GM19397 (cell line): ENCODE data around the gene SIRPG.
"Not testable (repeated sequence)": the region's sequence is repeated elsewhere in the genome, so short reads cannot be mapped to it uniquely, and the experiment has no call there.

Source experiments
- ATAC-seq: cut with Tn5 transposase; IDR thresholded peaks from one replicate; pipeline ENCODE4 v1.9.1; 2021; ENCODE audit warnings: mild to moderate bottlenecking, moderate library complexity; ENCODE audit not compliant: unreplicated experiment

The SIRPG gene

GRCh38 chr20:1608678-1609347, 48.8 kb downstream of the SIRPG start:
- ATAC-seq = not testable (repeated sequence)

DNA sequence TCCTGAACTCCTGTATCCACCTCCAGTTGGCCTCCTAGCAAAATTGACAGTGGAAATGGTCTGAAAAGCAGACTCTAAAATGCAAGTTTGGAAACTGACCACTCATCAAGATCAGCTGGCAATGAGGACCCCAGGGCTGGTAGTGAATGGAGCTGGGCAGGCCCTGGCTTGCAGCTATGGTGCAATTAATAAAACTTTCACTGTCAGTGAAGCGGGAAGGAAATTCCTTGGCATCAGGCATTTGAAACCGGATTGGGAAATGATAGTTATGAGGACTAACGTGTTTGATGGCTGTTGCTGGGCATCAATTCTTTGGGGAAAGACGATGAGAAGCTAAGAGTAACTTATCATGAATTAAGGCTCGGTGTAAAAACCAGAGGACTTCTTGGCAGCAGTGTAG, 56.8 kb downstream of the SIRPG start:
- no peak for ATAC-seq

- ATAC-seq = no peak
Measured at GRCh38 chr20:1595333-1595732, 62.2 kb downstream of the SIRPG start.

DNA sequence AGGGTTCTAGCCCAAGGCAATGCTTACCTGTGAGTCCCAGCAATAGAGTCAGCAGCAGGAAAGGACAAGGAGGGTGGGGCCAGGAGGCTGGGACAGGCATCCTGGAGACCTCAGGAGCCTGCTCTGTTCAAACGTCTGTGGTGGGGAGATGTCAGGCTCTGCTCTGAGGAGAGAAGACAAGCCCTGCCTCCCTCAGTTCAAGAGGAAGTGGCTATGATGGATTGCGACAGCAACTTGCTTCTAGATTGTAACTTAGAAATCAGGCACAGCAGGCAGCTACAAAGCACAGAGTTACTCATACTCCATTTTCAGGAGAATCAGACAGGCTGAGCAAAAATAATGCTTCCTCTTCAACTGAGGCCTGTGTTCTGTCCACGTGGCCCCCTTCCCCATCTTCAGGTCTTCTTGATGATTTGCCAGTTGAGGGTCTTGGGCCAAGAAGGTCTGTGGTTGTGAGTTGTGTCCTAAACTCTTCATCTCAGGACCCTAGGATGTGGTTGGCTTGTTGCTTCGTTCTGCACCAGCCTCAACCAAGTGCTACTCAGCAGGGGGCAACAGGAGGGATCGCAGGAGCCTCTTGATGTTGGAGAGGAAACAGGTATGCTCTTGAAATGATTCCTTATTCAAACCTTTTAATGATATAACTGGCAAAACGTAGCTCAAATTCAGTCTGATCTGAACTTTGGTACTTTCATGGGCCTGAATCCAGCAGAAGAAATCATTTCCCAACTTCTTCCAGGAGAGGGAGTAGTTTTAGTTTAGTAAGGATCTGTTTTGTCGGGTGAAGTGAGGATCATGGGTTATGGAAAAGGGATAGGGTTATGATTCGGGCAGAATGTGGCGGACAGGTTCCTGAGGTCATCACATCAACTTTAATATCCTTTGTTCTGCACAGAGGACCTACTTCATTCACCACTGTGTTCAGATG, 68.8 kb downstream of the SIRPG start:
- no peak for ATAC-seq

GRCh38 chr20:1587781-1588532, 69.6 kb downstream of the SIRPG start:
- ATAC-seq = no peak

GRCh38 chr20:1579488-1579887, 78.1 kb downstream of the SIRPG start:
- no peak for ATAC-seq
